22Rv1 (cell line): ENCODE measurements around the gene GLI1.

Source experiments
- ZFX ChIP-seq: fragments of 450-650 bp; IDR thresholded peaks from 2 replicates; pipeline ENCODE4 v1.6.1; 2017; ENCODE audit warnings: antibody characterized with exemption, borderline replicate concordance
- TF ChIP-seq, protein P1 (sequence below): fragments of 450-650 bp; IDR thresholded peaks from 2 replicates; pipeline ENCODE4 v1.5.1; 2017; ENCODE audit warnings: mild to moderate bottlenecking

GRCh38 chr12:57470970-57471656 lies 11.5 kb downstream of the GLI1 start:
- TF ChIP-seq, protein P1, sequence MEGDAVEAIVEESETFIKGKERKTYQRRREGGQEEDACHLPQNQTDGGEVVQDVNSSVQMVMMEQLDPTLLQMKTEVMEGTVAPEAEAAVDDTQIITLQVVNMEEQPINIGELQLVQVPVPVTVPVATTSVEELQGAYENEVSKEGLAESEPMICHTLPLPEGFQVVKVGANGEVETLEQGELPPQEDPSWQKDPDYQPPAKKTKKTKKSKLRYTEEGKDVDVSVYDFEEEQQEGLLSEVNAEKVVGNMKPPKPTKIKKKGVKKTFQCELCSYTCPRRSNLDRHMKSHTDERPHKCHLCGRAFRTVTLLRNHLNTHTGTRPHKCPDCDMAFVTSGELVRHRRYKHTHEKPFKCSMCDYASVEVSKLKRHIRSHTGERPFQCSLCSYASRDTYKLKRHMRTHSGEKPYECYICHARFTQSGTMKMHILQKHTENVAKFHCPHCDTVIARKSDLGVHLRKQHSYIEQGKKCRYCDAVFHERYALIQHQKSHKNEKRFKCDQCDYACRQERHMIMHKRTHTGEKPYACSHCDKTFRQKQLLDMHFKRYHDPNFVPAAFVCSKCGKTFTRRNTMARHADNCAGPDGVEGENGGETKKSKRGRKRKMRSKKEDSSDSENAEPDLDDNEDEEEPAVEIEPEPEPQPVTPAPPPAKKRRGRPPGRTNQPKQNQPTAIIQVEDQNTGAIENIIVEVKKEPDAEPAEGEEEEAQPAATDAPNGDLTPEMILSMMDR: no peak
- no peak for TF ChIP-seq ZFX
